Mammary epithelial cell (primary cell): ENCODE measurements around the gene FMNL3.

Experiments used
- CTCF ChIP-seq, 2 donors: IDR thresholded peaks in 1 of 2; conservative IDR thresholded peaks in 1 of 2; 2 replicates each; pipeline ENCODE4 v1.5.1; 2011 to 2012; ENCODE audit warnings: inconsistent platforms in 2 of 2, low read length in 2 of 2, mild to moderate bottlenecking in 2 of 2, control low read depth in 1 of 2, low read depth in 1 of 2; ENCODE audit not compliant: insufficient read depth in 1 of 2; ENCODE audit errors: extremely low read depth in 1 of 2
- EZH2 ChIP-seq: IDR thresholded peaks from 2 replicates; pipeline ENCODE4 v1.6.1; 2012; ENCODE audit warnings: low read length, inconsistent platforms, borderline replicate concordance

- no peak for TF ChIP-seq EZH2
- no peak for TF ChIP-seq CTCF (conservative IDR thresholded peaks at IDR 0.05 in 1 of 2, IDR thresholded peaks at IDR 0.05 in 1 of 2; ENCODE audit: extremely low read depth in 1 of 2, insufficient read depth in 1 of 2, low read depth in 1 of 2, low read length in 2 of 2)
Measured at GRCh38 chr12:49720214-49720613, 13.0 kb upstream of the FMNL3 start.
